Endothelial cell of umbilical vein (primary cell): ENCODE measurements around the gene SPACA9. TPM values are rescaled to one million over a fixed set of nuclear protein-coding genes. Genes with fewer than 3 reads are reported as not detected.

Experiments
- BruUV-seq: library from RNA; stranded (reverse); fragments of 400-500 nt; replicated peaks from 2 replicates; lab custom pipeline; 2021; lab: Mats Ljungman, UMichigan
- CTCF ChIA-PET: fragments of 300-600, 350-600 bp; sonication (Branson Sonifier 250); formaldehyde crosslinking; loops from one replicate; lab custom pipeline; 2021; ENCODE audit warnings: antibody characterized with exemption, inconsistent platforms; lab: Charles Lee
- POLR2A ChIA-PET: fragments of 300-600, 350-600 bp; sonication (Branson Sonifier 250); formaldehyde crosslinking; loops from one replicate; lab custom pipeline; 2021; ENCODE audit warnings: antibody characterized with exemption, inconsistent platforms; lab: Charles Lee
- DNase-seq: peaks from one replicate; pipeline ENCODE4 v3.0.0-alpha.2; 2011; ENCODE audit warnings: low read depth, low spot score
- FAIRE-seq: peaks from 2 replicates; lab custom pipeline; 2011; peaks lifted over from hg19 to GRCh38; lab: Jason Lieb, UNC
- H2AFZ ChIP-seq: 2 replicates; pipeline ENCODE4 v1.6.0; 2012; ENCODE audit warnings: low read depth, low read length, control low read depth, inconsistent platforms
- H3K27ac ChIP-seq: 2 replicates; pipeline ENCODE4 v1.5.1; 2011; ENCODE audit warnings: low read depth, mild to moderate bottlenecking, control low read depth, low read length, moderate library complexity; ENCODE audit not compliant: insufficient read depth
- H3K27me3 ChIP-seq, 2 experiments: 2 replicates each; pipeline versions ENCODE4 v1.6.0 to v1.6.1; 2011; ENCODE audit warnings: low read length in 2 of 2, mixed read lengths in 1 of 2; ENCODE audit not compliant: control insufficient read depth in 2 of 2, insufficient read depth in 2 of 2
- H3K36me3 ChIP-seq, 2 experiments: 2 replicates in 1 of 2; 3 replicates in 1 of 2; pipeline ENCODE4 v1.5.1; 2011; ENCODE audit warnings: low read length in 2 of 2, mild to moderate bottlenecking in 1 of 2, moderate library complexity in 1 of 2; ENCODE audit not compliant: control insufficient read depth in 2 of 2, insufficient read depth in 2 of 2; ENCODE audit errors: extremely low read depth in 1 of 2
- H3K4me1 ChIP-seq: 3 replicates; pipeline ENCODE4 v1.5.1; 2011; ENCODE audit warnings: mild to moderate bottlenecking, low read length; ENCODE audit not compliant: control insufficient read depth, insufficient read depth; ENCODE audit errors: extremely low read depth
- H3K4me2 ChIP-seq: 2 replicates; pipeline ENCODE4 v1.6.1; 2011; ENCODE audit warnings: low read length, control low read depth, mixed read lengths; ENCODE audit not compliant: insufficient read depth
- H3K4me3 ChIP-seq, 3 experiments: fragments of 200-600 bp in 1 of 3; sonication (generic), shearing (Covaris generic) in 1 of 3; replicated peaks in 1 of 3; 2 replicates each; pipeline ENCODE4 v1.5.1; 2011 to 2016; ENCODE audit warnings: control low read depth in 3 of 3, low read length in 3 of 3, mild to moderate bottlenecking in 2 of 3, inconsistent platforms in 1 of 3, low read depth in 1 of 3, moderate library complexity in 1 of 3; ENCODE audit not compliant: insufficient read depth in 1 of 3
- H3K79me2 ChIP-seq: 2 replicates; pipeline ENCODE4 v1.6.0; 2012; ENCODE audit warnings: low read length, inconsistent platforms; ENCODE audit not compliant: control insufficient read depth, insufficient read depth
- H3K9ac ChIP-seq: replicated peaks from 2 replicates; pipeline ENCODE3; 2011; ENCODE audit warnings: low read length, control low read depth; ENCODE audit not compliant: insufficient read depth; ENCODE audit errors: extremely low read depth
- H3K9me1 ChIP-seq: replicated peaks from 3 replicates; pipeline ENCODE4 v1.6.0; 2011; ENCODE audit warnings: mild to moderate bottlenecking, low read length; ENCODE audit not compliant: control insufficient read depth, insufficient read depth; ENCODE audit errors: extremely low read depth
- H3K9me3 ChIP-seq: replicated peaks from 2 replicates; pipeline ENCODE4 v1.5.1; 2012; ENCODE audit warnings: low read length, inconsistent platforms; ENCODE audit not compliant: control insufficient read depth, insufficient read depth
- H4K20me1 ChIP-seq: replicated peaks from 2 replicates; pipeline ENCODE3; 2011; ENCODE audit warnings: mild to moderate bottlenecking, low read length; ENCODE audit not compliant: control insufficient read depth, insufficient read depth; ENCODE audit errors: extremely low read depth
- MYC ChIP-seq: IDR thresholded peaks from one replicate; pipeline ENCODE4 v1.6.1; 2011; ENCODE audit warnings: mild to moderate bottlenecking, low read depth, low read length
- dilution Hi-C: fragments of 300-500 bp; cut with MboI; formaldehyde crosslinking; loops from one replicate; pipeline ENCODE4 v1.15.0; 2019; ENCODE audit warnings: low sequenced_read_pairs; ENCODE audit not compliant: extremely low pct_ligation_motif_present
- intact Hi-C: fragments of 100-400 bp; cut with micrococcal nuclease; formaldehyde crosslinking; loops from one replicate; pipeline ENCODE4 v1.10.0; 2022
- polyA plus RNA-seq, 4 experiments: library from polyadenylated mRNA; depleted of rRNA in 3 of 4; stranded (reverse) in 3 of 4; unstranded in 1 of 4; fragments of >200 nt; gene quantifications; 2 replicates each; pipeline versions ENCODE4 v1.2.1 to v1.2.3, GENCODE V29; 2011 to 2012; ENCODE audit warnings: missing spikeins in 1 of 4
- total RNA-seq: library from RNA; stranded (reverse); gene quantifications from 2 replicates; pipeline ENCODE4 v1.2.3, GENCODE V29; 2021
- TF ChIP-seq, protein P1 (sequence below): IDR thresholded peaks from 2 replicates; pipeline ENCODE4 v1.6.1; 2011; ENCODE audit not compliant: insufficient read depth, insufficient read length

SPACA9 gene
- total and polyA plus RNA-seq, 2 donors (not counting 3 experiments of a cell fraction or from before 2014, with no cell fraction given) = 2.6 to 3.6 TPM

DNA sequence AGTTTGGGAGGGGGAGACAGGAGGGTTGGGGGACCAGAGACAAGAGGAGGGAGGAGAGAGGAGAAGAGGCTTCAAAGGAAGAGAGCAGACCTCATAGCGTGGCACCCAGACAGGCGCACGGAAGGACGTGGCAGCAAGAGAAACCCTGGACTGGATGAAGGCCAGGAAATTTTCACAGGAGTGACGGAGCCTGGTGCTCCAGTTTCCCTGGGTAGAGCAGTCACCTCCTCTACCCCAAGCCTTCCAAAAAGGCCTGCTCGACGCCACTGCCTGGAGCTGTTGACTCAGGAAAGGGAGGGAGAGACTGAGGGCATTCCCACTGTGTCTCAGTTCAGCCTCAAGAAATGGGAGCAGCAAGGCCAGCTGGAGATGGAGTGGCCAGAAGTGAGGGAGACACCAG, 19.9 kb upstream of the SPACA9 start:
- DNase-seq = no peak
- no peaks in the 10 kb centered on the region for H3K4me1 ChIP-seq
- dilution Hi-C loops (no loop called here), intact Hi-C loops (no loop called here)
- H4K20me1 ChIP-seq = no peaks in the 10 kb centered on the region
- H3K4me2 ChIP-seq = no peak overlapping the region
- ChIA-PET POLR2A (no interaction called here), CTCF (interaction anchor here (0.6 kb wide), 1 partner anchor 117 kb away, joined by 3 read pairs; no protein-coding TSS in a partner anchor)
- H3K9me3 ChIP-seq = no peaks in the 10 kb centered on the region
- no peaks in the 10 kb centered on the region for H3K79me2 ChIP-seq
- FAIRE-seq = no peak
- no peak overlapping the region for H3K4me3 ChIP-seq
- no peaks in the 10 kb centered on the region for H3K36me3 ChIP-seq
- no peak for TF ChIP-seq MYC
- BruUV-seq = no TSS peak
- H3K9ac ChIP-seq = no peak overlapping the region
- no peaks in the 10 kb centered on the region for H3K27me3 ChIP-seq
- no peaks in the 10 kb centered on the region for H3K9me1 ChIP-seq
- no peak overlapping the region for H2AFZ ChIP-seq
- no peak overlapping the region for H3K27ac ChIP-seq

DNA sequence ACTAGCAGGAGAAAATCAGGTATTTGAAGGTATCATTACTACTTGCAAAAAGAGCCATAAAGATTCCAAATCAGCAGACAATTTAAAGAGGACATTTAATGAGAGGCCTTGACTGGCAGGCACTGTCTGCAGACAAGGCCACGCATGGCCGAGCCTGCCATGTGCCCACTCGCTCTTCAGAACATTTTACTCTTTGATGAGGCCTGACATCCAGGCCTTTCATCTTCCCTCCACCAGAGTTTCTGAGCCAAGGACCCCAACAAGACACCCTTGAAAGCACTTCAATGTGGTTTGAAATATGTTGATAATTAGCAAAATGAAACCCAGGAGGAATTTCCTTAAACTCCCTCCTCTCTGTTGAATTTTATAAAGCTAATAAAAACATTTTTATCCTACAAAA, 17.0 kb upstream of the SPACA9 start:
- H3K36me3 ChIP-seq = no peaks in the 10 kb centered on the region
- no peak for DNase-seq
- H3K4me2 ChIP-seq = no peak overlapping the region
- no peak for FAIRE-seq
- BruUV-seq = no TSS peak
- H3K9me3 ChIP-seq = no peaks in the 10 kb centered on the region
- no peak overlapping the region for H3K27ac ChIP-seq
- dilution Hi-C loops (no loop called here), intact Hi-C loops (no loop called here)
- H2AFZ ChIP-seq = no peak overlapping the region
- peaks cover 0 to 2% of the 10 kb centered on the region in 2 experiments for H3K27me3 ChIP-seq
- H3K4me1 ChIP-seq = no peaks in the 10 kb centered on the region
- no peaks in the 10 kb centered on the region for H4K20me1 ChIP-seq
- H3K9ac ChIP-seq = no peak overlapping the region
- no peak overlapping the region for H3K4me3 ChIP-seq
- H3K79me2 ChIP-seq = no peaks in the 10 kb centered on the region
- ChIA-PET CTCF (interaction anchor here (1.3 kb wide), 1 partner anchor 12 kb away, joined by 4 read pairs; no protein-coding TSS in a partner anchor), POLR2A (no interaction called here)
- no peaks in the 10 kb centered on the region for H3K9me1 ChIP-seq
- TF ChIP-seq, protein P1, sequence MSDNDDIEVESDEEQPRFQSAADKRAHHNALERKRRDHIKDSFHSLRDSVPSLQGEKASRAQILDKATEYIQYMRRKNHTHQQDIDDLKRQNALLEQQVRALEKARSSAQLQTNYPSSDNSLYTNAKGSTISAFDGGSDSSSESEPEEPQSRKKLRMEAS = no peak
